ENCODE measurements around the gene KDM4B. TPM values are rescaled to one million over a fixed set of nuclear protein-coding genes. Genes with fewer than 3 reads are reported as not detected.

The KDM4B gene
- total and polyA plus RNA-seq, 9 of the 15 experiments (the other 6 are each of a cell fraction or from before 2014, with no cell fraction given), result 0.21 to 29.9 (median 7.3) TPM

GRCh38 chr19:5030822-5031221 is 61.9 kb downstream of the KDM4B start:
- in situ Hi-C loops (cut with MboI) (loop anchor here (5.0 kb wide), 2 partner anchors 224 to 299 kb away; no protein-coding TSS in a partner anchor), intact Hi-C loops (cut with micrococcal nuclease) (loop anchor here (1.0 kb wide), 1 partner anchor 222 kb away; no protein-coding TSS in a partner anchor)
- POLR2A ChIA-PET, result interaction anchor here (0.6 to 0.7 kb wide), 2 partner anchors 161 to 171 kb away, joined by 3 read pairs; no protein-coding TSS in a partner anchor
- no peak overlapping the region for H3K27ac ChIP-seq (ENCODE audit: extremely low read depth, low read depth, low read length)
- no peaks in the 10 kb centered on the region for H3K9me3 ChIP-seq (replicated peaks; ENCODE audit: control insufficient read depth, insufficient read depth, low read depth, low read length)
- peaks cover 15% of the 10 kb centered on the region for H3K9me1 ChIP-seq (ENCODE audit: control insufficient read depth, insufficient read depth, low read length)
- FAIRE-seq (no peak), ATAC-seq (no peak; the same call in 1 of the 3 replicates), DNase-seq (ENCODE audit: extremely low read depth in 1 of 4, low spot score in 3 of 4) (no peak)
- H3K79me2 ChIP-seq (ENCODE audit: control insufficient read depth, insufficient read depth, low read length), result peaks cover 54% of the 10 kb centered on the region
- H3K4me3 ChIP-seq, result no peak overlapping the region
- TF ChIP-seq SIN3A (IDR thresholded peaks at IDR 0.05; ENCODE audit: borderline replicate concordance in 2 of 2, control insufficient read depth in 1 of 2, low read depth in 2 of 2, low read length in 2 of 2) (no peak), SMARCA5 (IDR thresholded peaks at IDR 0.05) (no peak), E2F3 (CRISPR knock-in tag; IDR thresholded peaks at IDR 0.05) (no peak), OTX1 (CRISPR knock-in tag; IDR thresholded peaks at IDR 0.05) (no peak), ZNF431 (CRISPR knock-in tag; IDR thresholded peaks at IDR 0.05) (no peak), ZNF408 (CRISPR knock-in tag; IDR thresholded peaks at IDR 0.05; ENCODE audit: low read depth) (no peak), MAFK (IDR thresholded peaks at IDR 0.05; ENCODE audit: low read length) (no peak), ZNF23 (CRISPR knock-in tag; IDR thresholded peaks at IDR 0.05) (no peak), RBM25 (IDR thresholded peaks at IDR 0.05; ENCODE audit: low read depth, low read length, severe bottlenecking) (no peak), SRSF7 (optimal IDR thresholded peaks at IDR 0.05; ENCODE audit: low read depth, low read length) (no peak), EWSR1 (IDR thresholded peaks at IDR 0.05; ENCODE audit: borderline replicate concordance, low read depth, partially characterized antibody) (no peak), CBX3 (IDR thresholded peaks at IDR 0.05; ENCODE audit: borderline replicate concordance in 1 of 2, low read length in 2 of 2) (no peak)
- TF ChIP-seq, protein P1, sequence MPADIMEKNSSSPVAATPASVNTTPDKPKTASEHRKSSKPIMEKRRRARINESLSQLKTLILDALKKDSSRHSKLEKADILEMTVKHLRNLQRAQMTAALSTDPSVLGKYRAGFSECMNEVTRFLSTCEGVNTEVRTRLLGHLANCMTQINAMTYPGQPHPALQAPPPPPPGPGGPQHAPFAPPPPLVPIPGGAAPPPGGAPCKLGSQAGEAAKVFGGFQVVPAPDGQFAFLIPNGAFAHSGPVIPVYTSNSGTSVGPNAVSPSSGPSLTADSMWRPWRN (IDR thresholded peaks at IDR 0.05; ENCODE audit: low read depth), result no peak
- TF ChIP-seq, protein P2, sequence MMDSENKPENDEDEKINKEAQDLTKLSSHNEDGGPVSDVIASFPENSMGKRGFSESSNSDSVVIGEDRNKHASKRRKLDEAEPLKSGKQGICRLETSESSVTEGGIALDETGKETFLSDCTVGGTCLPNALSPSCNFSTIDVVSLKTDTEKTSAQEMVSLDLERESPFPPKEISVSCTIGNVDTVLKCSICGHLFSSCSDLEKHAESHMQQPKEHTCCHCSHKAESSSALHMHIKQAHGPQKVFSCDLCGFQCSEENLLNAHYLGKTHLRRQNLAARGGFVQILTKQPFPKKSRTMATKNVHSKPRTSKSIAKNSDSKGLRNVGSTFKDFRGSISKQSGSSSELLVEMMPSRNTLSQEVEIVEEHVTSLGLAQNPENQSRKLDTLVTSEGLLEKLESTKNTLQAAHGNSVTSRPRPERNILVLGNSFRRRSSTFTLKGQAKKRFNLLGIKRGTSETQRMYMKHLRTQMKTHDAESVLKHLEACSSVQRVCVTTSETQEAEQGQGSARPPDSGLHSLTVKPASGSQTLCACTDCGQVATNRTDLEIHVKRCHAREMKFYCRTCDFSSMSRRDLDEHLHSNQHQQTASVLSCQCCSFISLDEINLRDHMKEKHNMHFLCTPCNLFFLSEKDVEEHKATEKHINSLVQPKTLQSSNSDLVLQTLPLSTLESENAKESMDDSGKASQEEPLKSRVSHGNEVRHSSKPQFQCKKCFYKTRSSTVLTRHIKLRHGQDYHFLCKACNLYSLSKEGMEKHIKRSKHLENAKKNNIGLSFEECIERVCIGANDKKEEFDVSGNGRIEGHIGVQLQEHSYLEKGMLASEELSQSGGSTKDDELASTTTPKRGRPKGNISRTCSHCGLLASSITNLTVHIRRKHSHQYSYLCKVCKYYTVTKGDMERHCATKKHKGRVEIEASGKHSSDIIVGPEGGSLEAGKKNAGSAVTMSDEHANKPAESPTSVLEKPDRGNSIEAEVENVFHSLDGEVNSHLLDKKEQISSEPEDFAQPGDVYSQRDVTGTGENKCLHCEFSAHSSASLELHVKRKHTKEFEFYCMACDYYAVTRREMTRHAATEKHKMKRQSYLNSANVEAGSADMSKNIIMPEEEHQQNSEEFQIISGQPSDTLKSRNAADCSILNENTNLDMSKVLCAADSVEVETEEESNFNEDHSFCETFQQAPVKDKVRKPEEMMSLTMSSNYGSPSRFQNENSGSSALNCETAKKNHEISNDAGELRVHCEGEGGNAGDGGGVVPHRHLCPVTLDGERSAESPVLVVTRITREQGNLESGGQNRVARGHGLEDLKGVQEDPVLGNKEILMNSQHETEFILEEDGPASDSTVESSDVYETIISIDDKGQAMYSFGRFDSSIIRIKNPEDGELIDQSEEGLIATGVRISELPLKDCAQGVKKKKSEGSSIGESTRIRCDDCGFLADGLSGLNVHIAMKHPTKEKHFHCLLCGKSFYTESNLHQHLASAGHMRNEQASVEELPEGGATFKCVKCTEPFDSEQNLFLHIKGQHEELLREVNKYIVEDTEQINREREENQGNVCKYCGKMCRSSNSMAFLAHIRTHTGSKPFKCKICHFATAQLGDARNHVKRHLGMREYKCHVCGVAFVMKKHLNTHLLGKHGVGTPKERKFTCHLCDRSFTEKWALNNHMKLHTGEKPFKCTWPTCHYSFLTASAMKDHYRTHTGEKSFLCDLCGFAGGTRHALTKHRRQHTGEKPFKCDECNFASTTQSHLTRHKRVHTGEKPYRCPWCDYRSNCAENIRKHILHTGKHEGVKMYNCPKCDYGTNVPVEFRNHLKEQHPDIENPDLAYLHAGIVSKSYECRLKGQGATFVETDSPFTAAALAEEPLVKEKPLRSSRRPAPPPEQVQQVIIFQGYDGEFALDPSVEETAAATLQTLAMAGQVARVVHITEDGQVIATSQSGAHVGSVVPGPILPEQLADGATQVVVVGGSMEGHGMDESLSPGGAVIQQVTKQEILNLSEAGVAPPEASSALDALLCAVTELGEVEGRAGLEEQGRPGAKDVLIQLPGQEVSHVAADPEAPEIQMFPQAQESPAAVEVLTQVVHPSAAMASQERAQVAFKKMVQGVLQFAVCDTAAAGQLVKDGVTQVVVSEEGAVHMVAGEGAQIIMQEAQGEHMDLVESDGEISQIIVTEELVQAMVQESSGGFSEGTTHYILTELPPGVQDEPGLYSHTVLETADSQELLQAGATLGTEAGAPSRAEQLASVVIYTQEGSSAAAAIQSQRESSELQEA (IDR thresholded peaks at IDR 0.05; ENCODE audit: low read depth), result no peak
- peaks cover 42% of the 10 kb centered on the region for H4K20me1 ChIP-seq (replicated peaks; ENCODE audit: control insufficient read depth, insufficient read depth, low read length)
- 95% methylated on average over 8 of the region's 13 CpGs for WGBS (ENCODE audit: insufficient coverage, low coverage, missing lambda C conversion rate)
- peaks cover 0 to 47% of the 10 kb centered on the region in 2 experiments; a peak in 3 of 5 replicates for H3K4me1 ChIP-seq (replicated peaks in 1 of 2; ENCODE audit: control insufficient read depth in 2 of 2, insufficient read depth in 2 of 2, low read length in 2 of 2)
- H3K9ac ChIP-seq (ENCODE audit: insufficient read depth in 1 of 2, low read depth in 2 of 2, low read length in 2 of 2), result no peak overlapping the region
- CTCF ChIA-PET (ENCODE audit: low intra/inter-chr PET ratio), result interaction anchor here (0.6 to 4.3 kb wide), 4 partner anchors 30 to 224 kb away, joined by 3 to 47 read pairs (median 4); no protein-coding TSS in a partner anchor
- BruUV-seq (replicated peaks), result no TSS peak
- peaks cover 23% of the 10 kb centered on the region; the same call in 2 of the 3 replicates for H3K36me3 ChIP-seq (ENCODE audit: control insufficient read depth, insufficient read depth, low read length)
- no peaks in the 10 kb centered on the region for H3K27me3 ChIP-seq (ENCODE audit: control insufficient read depth in 2 of 2, insufficient read depth in 2 of 2, low read length in 2 of 2)
- H2AFZ ChIP-seq (ENCODE audit: low read depth, low read length), result no peak overlapping the region
- H3K4me2 ChIP-seq (ENCODE audit: insufficient read depth, low read length), result no peak overlapping the region
